ENCODE data around the gene KLC3.

- TF ChIP-seq, protein P1, sequence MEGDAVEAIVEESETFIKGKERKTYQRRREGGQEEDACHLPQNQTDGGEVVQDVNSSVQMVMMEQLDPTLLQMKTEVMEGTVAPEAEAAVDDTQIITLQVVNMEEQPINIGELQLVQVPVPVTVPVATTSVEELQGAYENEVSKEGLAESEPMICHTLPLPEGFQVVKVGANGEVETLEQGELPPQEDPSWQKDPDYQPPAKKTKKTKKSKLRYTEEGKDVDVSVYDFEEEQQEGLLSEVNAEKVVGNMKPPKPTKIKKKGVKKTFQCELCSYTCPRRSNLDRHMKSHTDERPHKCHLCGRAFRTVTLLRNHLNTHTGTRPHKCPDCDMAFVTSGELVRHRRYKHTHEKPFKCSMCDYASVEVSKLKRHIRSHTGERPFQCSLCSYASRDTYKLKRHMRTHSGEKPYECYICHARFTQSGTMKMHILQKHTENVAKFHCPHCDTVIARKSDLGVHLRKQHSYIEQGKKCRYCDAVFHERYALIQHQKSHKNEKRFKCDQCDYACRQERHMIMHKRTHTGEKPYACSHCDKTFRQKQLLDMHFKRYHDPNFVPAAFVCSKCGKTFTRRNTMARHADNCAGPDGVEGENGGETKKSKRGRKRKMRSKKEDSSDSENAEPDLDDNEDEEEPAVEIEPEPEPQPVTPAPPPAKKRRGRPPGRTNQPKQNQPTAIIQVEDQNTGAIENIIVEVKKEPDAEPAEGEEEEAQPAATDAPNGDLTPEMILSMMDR (IDR thresholded peaks at IDR 0.05) = no peak
- no peak for TF ChIP-seq EZH2phosphoT487 (IDR thresholded peaks at IDR 0.05; ENCODE audit: borderline replicate concordance, low read depth)
- no peak for TF ChIP-seq TEAD4 (IDR thresholded peaks at IDR 0.05; ENCODE audit: borderline replicate concordance, insufficient read depth)
- TF ChIP-seq EP300 (IDR thresholded peaks at IDR 0.05; ENCODE audit: borderline replicate concordance in 1 of 2, low read depth in 1 of 2, low read length in 1 of 2) = no peak
- no peak for TF ChIP-seq MAX (IDR thresholded peaks at IDR 0.05; ENCODE audit: low read depth)
- no peak for TF ChIP-seq RXRA (IDR thresholded peaks at IDR 0.05; ENCODE audit: borderline replicate concordance, low read depth)
- no peak for TF ChIP-seq USF2 (IDR thresholded peaks at IDR 0.05; ENCODE audit: borderline replicate concordance, low read depth, low read length)
- no peak for TF ChIP-seq JUND (IDR thresholded peaks at IDR 0.05)
- TF ChIP-seq NFIC (IDR thresholded peaks at IDR 0.05; ENCODE audit: borderline replicate concordance) = no peak
Measured at GRCh38 chr19:45324349-45324907, 16.1 kb upstream of the KLC3 start.

Measured in SK-N-SH (cell line).